GM12872 (cell line): ENCODE results near the gene CAPN14.

ENCODE experiments used
- TF ChIP-seq, protein P1 (sequence below): IDR thresholded peaks from 3 replicates; pipeline ENCODE4 v1.5.1; 2011; ENCODE audit warnings: low read depth, mild to moderate bottlenecking, low read length, moderate library complexity; ENCODE audit not compliant: insufficient read depth

The CAPN14 gene

DNA sequence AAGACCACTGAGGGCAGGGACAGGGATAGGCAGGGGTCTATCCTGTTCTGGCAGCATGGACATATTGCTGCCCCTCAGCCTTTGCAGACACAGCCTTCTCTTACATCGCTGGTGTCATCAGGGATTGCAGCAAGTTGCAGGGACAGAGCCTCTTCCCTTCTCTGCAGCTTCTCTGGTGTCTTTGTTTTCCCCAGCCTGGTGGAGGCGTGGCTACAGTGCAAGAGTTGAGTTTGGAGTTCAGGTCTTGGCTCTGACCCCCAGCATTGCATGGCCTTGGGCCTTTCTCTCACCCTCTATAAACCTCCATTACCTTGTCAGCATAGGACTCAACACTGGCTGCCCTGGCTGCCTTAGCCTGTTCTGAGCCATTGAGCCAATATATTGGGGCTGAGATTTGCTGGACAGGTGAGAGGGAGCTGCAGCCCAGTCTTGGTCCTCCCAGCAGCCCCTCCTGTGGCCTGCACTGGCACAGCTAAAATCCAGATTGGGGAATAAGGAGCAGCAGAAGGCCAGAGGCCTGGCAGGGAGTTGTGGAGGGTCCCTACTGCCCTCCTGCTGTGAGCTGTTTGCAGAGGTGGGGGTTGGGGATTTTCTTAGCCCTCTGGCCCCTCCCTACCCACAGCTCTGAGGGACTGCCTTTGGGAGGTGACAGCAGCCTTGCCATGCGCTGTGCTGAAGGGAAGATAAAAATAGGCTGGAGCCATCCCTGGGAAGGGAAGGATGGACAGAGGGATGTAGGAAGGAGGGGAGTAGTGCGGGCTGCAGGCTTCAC, 39.5 kb upstream of the CAPN14 start:
- TF ChIP-seq, protein P1, sequence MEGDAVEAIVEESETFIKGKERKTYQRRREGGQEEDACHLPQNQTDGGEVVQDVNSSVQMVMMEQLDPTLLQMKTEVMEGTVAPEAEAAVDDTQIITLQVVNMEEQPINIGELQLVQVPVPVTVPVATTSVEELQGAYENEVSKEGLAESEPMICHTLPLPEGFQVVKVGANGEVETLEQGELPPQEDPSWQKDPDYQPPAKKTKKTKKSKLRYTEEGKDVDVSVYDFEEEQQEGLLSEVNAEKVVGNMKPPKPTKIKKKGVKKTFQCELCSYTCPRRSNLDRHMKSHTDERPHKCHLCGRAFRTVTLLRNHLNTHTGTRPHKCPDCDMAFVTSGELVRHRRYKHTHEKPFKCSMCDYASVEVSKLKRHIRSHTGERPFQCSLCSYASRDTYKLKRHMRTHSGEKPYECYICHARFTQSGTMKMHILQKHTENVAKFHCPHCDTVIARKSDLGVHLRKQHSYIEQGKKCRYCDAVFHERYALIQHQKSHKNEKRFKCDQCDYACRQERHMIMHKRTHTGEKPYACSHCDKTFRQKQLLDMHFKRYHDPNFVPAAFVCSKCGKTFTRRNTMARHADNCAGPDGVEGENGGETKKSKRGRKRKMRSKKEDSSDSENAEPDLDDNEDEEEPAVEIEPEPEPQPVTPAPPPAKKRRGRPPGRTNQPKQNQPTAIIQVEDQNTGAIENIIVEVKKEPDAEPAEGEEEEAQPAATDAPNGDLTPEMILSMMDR, result no peak

DNA sequence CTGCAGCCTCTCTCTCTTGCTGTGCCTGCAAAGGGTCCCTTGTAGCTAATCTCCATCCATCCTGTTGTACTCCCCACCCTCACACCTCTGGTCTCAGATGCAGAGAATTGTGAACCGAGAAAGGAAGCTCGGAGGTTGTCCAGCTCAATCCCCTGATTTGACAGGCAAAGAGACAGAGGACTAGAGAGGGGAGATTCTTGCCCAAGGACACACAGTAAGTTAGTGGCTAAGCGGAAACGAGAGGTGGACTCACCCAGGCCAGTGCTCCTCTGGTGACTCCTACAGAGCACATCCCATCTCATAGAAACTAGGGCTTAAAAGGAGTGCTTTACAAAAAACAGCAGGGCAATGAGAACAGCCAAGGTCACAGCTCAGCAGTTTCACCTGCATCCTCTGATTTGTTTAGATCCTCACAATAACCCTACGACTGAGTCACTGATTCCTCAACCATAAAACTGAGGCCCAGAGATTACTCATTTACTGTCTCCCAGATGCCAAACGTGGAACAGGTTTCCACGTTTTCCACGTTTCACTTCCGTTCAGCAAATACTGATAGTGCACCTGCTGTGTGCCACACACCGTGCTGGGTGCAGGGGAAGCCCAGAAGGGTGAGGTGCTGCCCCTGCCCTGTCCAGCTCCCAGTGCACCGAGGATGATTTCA, 38.7 kb upstream of the CAPN14 start:
- TF ChIP-seq, protein P1, result no peak

DNA sequence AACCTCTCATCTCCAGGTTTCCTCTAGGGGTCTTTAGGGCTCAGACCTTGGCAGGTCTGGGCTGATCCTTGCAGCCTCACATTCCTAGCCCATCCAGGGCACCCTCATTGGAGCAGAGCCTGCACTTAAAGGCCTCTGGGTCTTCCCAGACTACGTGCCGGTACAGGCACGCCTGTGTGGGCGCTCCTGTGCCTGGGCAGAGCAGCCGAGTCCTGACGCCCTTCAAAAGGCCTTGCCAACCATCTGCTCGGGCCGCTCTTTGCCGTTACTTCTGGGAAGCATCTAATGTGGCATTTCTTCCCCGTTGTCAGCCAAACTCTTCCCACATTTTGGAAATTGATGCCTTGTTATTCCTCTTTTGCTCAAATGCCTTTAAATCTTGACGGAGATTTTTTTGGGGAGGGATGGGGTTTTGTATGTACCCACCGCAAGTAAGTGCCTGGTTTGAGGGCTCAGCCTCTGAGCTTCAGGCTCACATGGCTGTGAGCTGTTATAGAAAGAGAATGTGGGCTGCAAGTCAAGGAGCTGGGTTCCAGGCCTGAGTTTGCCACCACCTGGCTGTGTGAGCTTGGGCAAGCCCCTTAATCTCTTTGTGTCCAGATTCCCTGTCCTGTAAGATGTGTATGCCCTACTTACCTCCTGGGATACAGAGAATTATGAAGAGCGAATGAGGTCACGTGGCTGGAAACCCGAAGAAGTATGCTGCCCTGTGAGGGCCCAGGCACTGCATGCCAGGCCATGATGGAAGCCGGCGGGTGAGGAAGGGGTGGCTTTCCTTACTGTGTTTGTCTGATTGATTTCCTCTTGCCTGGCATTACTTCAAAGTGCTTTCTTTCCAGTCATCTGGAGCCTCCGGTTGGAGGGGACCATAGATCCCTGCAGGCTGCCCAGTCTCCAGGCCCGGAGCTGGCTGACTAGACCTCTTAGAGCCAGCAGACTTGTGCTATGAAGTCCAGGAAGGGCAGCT, 37.2 kb upstream of the CAPN14 start:
- TF ChIP-seq, protein P1, result no peak

DNA sequence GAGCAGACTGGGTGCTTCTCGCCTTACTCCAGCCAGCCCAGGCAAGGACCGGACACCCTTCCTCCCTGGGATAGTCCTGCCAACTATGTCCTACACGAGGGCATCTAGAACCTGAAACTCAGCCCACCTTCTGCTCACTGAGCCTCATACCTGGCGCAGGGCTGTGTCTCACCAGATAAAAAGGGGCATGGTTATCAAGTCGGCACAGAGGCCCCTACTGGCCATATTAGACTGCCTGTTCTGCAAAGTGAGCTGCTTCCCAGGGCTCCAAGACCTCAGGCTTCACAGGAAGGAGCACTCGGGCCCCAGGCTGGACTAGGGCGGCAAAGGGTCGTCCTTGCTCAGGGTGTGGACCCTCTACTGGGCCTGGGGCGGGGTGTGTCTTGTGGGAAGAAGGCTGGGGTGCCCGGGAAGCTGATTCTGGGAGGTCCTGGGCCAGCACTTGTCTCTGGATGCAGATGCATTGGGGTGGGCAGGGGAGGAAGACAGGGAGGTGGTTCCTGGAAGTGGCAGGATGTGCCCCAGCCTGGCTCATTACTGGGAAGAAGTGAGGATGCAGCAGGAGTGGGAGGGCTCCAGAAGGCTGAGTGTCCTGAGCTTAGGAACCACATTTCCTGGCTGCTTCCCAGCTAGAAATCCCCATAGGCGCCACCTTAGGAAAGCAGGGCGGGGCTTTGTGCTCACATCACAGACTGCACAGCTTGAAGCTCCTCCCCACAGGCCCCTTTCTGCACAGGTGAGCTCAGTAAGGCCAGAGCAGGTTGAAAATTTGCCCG, 36.2 kb upstream of the CAPN14 start:
- TF ChIP-seq, protein P1, result no peak

- TF ChIP-seq, protein P1, result no peak
These were observed 34.5 kb upstream of the CAPN14 start for GRCh38 chr2:31251851-31252250.

- TF ChIP-seq, protein P1, result no peak
These were observed 33.7 kb upstream of the CAPN14 start for GRCh38 chr2:31251018-31251417.
